NB4 (cell line): ENCODE measurements around the gene TMEM231.

Experiments
- DNase-seq: peaks from one replicate; pipeline ENCODE4 v3.0.0; 2010; ENCODE audit warnings: low read depth
- H3K4me3 ChIP-seq: one replicate; pipeline ENCODE4 v1.5.1; 2011; ENCODE audit warnings: mild to moderate bottlenecking, low read depth, low read length, moderate library complexity
- MAX ChIP-seq: IDR thresholded peaks from 2 replicates; pipeline ENCODE4 v1.6.1; 2011; ENCODE audit warnings: low read depth, low read length
- MYC ChIP-seq: IDR thresholded peaks from 2 replicates; pipeline ENCODE4 v1.6.1; 2011; ENCODE audit warnings: low read depth, low read length
- POLR2A ChIP-seq: IDR thresholded peaks from 2 replicates; pipeline ENCODE4 v1.6.1; 2011; ENCODE audit warnings: mild to moderate bottlenecking; ENCODE audit not compliant: insufficient read length; ENCODE audit errors: extremely low read depth
- TF ChIP-seq, protein P1 (sequence below): IDR thresholded peaks from one replicate; pipeline ENCODE4 v1.5.1; 2012; ENCODE audit warnings: low read depth, low read length

The TMEM231 gene

DNA sequence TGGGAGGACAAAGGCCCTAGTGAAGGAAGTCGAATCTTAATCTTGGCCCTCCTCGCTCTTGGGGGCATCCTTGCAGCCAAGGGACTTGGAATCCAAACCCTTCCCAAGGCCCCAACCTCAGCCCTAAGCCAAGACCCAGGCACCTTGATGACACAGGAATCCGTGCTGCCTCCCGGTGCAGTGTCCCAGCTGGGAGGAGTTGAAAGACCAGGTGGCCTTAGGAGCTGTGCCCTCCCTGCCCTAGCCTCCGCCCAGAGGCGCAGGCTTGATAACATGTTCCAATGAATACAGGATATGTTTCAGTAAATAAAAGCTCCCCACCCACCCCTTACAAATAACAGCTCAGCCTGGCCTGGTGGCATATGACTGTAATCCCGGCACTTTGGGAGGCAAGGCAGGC lies 20.2 kb downstream of the TMEM231 start, which contains the start of gene CHST5:
TSS of gene CHST5 (minus strand) at position 208 of the 400 bp plus-strand sequence. CDS start 5,724 bp downstream, outside the sequence.
- H3K4me3 ChIP-seq, result no peak within 1 kb of the TSS
- TF ChIP-seq, protein P1, sequence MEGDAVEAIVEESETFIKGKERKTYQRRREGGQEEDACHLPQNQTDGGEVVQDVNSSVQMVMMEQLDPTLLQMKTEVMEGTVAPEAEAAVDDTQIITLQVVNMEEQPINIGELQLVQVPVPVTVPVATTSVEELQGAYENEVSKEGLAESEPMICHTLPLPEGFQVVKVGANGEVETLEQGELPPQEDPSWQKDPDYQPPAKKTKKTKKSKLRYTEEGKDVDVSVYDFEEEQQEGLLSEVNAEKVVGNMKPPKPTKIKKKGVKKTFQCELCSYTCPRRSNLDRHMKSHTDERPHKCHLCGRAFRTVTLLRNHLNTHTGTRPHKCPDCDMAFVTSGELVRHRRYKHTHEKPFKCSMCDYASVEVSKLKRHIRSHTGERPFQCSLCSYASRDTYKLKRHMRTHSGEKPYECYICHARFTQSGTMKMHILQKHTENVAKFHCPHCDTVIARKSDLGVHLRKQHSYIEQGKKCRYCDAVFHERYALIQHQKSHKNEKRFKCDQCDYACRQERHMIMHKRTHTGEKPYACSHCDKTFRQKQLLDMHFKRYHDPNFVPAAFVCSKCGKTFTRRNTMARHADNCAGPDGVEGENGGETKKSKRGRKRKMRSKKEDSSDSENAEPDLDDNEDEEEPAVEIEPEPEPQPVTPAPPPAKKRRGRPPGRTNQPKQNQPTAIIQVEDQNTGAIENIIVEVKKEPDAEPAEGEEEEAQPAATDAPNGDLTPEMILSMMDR, result no peak
- TF ChIP-seq MYC (no peak), POLR2A (no peak), MAX (no peak)
- no peak for DNase-seq

DNA sequence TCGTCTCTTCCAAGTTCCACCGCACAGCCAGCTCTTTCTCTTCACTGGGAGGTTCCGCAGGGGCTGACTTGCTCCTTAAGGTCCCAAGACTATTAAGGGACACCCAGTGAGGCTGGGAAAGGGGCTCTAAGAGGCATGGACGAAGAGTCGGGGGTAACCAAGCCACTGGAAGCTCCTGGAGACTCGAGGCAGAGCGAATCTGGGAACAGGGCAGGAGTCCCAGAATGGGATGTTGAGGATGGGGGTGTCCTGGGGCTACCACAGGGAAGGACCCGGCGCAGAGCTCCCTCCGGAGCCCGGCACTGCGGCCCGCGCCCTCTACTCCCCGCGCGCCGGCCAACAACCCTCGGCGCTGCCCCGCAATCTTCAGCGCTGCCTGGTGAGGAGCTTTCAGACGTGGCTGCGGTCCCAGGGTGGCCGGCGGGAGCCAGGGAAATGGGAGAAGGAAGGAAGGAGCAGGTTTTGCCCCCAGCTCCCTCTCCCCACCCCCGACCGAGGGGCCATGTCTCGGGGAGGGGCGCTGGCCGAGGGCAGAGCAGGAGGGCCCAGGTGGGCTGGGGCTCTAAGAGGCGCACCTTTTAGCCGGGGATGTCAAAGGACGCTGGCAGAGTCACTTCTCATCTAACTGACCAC lies 20.7 kb downstream of the TMEM231 start:
- TF ChIP-seq, protein P1, result no peak
- TF ChIP-seq MAX (no peak), MYC (no peak), POLR2A (no peak)
- no peak for DNase-seq
- no peak overlapping the region for H3K4me3 ChIP-seq

- TF ChIP-seq MAX (no peak), POLR2A (no peak), MYC (no peak)
- TF ChIP-seq, protein P1, result no peak
- DNase-seq, result no peak
- no peak overlapping the region for H3K4me3 ChIP-seq
Measured at GRCh38 chr16:75534560-75535205, 21.4 kb downstream of the TMEM231 start.

DNA sequence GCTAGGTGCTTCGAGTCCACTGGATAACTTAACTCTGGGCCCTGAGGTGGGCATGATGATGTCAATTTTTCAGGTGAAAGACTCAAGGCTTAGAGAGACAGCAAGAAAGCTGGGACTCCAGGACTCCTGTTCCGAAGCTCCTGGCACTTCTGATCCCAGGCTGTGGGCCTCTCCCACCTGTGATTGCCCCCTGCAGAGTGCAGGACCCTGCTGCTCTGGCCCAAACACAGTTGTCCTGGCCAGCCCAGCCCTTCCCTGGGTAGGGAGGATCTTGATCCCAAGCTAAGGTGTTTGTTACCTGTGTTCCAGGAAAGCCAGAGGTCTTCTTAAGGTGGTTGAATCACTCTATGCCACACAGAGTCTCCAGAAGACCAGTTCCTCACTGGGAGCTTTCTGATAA lies 23.3 kb downstream of the TMEM231 start:
- TF ChIP-seq POLR2A (no peak), MAX (no peak), MYC (no peak)
- TF ChIP-seq, protein P1, result no peak
- H3K4me3 ChIP-seq, result no peak overlapping the region
- DNase-seq, result no peak

DNA sequence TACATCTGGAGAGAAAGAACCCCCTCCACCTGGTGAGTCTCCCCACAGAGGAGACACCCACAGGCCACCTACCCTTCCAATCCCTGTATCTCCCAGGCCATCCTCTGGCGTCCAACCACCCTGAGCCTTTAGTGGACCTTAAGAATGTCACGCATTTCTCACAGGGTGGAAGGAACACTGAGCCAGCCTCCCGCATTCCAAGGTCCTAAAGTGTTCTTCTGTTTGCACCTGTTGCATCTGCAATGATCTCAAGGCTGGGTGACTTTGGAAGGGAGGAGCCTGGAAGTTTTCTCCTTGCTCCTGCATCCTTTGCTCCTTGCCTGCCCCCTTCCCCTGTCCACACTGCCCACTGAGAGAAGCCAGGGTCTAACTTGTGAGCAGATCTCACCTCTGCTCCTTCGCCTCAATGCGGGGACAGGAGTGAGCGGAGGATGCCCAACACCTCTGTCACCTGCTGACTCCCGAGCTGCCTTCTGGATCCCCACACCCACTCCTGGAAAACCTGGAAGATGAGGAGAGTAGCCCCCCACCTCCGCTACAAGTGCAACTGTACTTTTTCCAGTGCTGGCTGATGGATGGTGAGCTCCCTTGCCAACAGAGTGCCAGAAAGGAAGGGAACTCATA lies 23.8 kb downstream of the TMEM231 start:
- no peak for DNase-seq
- H3K4me3 ChIP-seq, result no peak overlapping the region
- TF ChIP-seq, protein P1, result no peak
- TF ChIP-seq MYC (no peak), MAX (no peak), POLR2A (no peak)
